Upper lobe of left lung (tissue), 6 donors: ENCODE results near the gene C2orf42. TPM values are rescaled to one million over a fixed set of nuclear protein-coding genes. Genes with fewer than 3 reads are reported as not detected.
A peak's percentile ranks its signal among the peaks of the same experiment; 100 is the strongest.

ENCODE experiments used
- ATAC-seq, 2 donors: fragments of 200-7000 bp; cut with Tn5 transposase; one replicate each; pipeline ENCODE4 v1.9.1; 2022; ENCODE audit warnings: mild to moderate bottlenecking in 2 of 2, moderate library complexity in 2 of 2; ENCODE audit not compliant: low FRiP score in 2 of 2
- DNase-seq, 2 donors: peaks; one replicate each; pipeline ENCODE4 v3.0.0-alpha.2; 2019 to 2020
- H3K27ac ChIP-seq, 4 donors: fragments of 200-600 bp; sonication (generic); one replicate each; pipeline ENCODE4 v1.5.1; 2016 to 2019
- H3K27me3 ChIP-seq, 4 donors: fragments of 200-600 bp; sonication (generic); one replicate each; pipeline ENCODE4 v1.5.1; 2017 to 2019
- H3K36me3 ChIP-seq, 4 donors: fragments of 200-600 bp; sonication (generic); one replicate each; pipeline ENCODE4 v1.5.1; 2016 to 2019
- H3K4me1 ChIP-seq, 4 donors: fragments of 200-600 bp; sonication (generic); one replicate each; pipeline ENCODE4 v1.5.1; 2018 to 2019
- H3K4me3 ChIP-seq, 4 donors: fragments of 200-600 bp; sonication (generic); one replicate each; pipeline ENCODE4 v1.5.1; 2017 to 2019; ENCODE audit warnings: mild to moderate bottlenecking in 2 of 4, moderate library complexity in 1 of 4
- H3K9me3 ChIP-seq, 4 donors: fragments of 200-600 bp; sonication (generic); one replicate each; pipeline ENCODE4 v1.5.1; 2018 to 2019
- CTCF ChIP-seq, 6 experiments: fragments of 450-650 bp in 4 of 6; fragments of 200-600 bp in 2 of 6; sonication (generic) in 2 of 6; IDR thresholded peaks; one replicate each; pipeline ENCODE4 v1.5.1; 2016 to 2019; ENCODE audit warnings: antibody characterized with exemption in 6 of 6
- EP300 ChIP-seq, 4 donors: sonication (generic); formaldehyde crosslinking; IDR thresholded peaks; one replicate each; pipeline ENCODE4 v1.5.1; 2017; ENCODE audit warnings: antibody characterized with exemption in 4 of 4, control low read depth in 2 of 4
- POLR2A ChIP-seq, 4 donors: fragments of 450-650 bp; IDR thresholded peaks; one replicate each; pipeline ENCODE4 v1.5.1; 2016 to 2017; ENCODE audit warnings: antibody characterized with exemption in 4 of 4, mild to moderate bottlenecking in 2 of 4
- POLR2AphosphoS5 ChIP-seq, 2 donors: sonication (generic); formaldehyde crosslinking; IDR thresholded peaks; one replicate each; pipeline ENCODE4 v1.5.1; 2017; ENCODE audit warnings: antibody characterized with exemption in 2 of 2
- WGBS, 2 donors: methylation state at CpG; one replicate each; pipeline ENCODE4 v1.1.5; 2017 to 2018; 5-methylcytosine and 5-hydroxymethylcytosine counted together
- total RNA-seq, 6 donors: library from RNA; depleted of rRNA in 4 of 6; stranded (reverse); fragments of >200 nt in 4 of 6; gene quantifications; one replicate each; pipeline versions ENCODE4 v1.1.0 to v1.2.1, GENCODE V29; 2016 to 2021
- donor health status: DM: no; HTN: no; CAD: no; lungs with moderate emphysema.
- donor health status: DM: no; HTN: yes; CAD: no; lungs with severe emphysema.

Gene C2orf42
- total RNA-seq, 6 donors from 2014 or later: 7.8 to 15.0 (median 12.4) TPM

DNA sequence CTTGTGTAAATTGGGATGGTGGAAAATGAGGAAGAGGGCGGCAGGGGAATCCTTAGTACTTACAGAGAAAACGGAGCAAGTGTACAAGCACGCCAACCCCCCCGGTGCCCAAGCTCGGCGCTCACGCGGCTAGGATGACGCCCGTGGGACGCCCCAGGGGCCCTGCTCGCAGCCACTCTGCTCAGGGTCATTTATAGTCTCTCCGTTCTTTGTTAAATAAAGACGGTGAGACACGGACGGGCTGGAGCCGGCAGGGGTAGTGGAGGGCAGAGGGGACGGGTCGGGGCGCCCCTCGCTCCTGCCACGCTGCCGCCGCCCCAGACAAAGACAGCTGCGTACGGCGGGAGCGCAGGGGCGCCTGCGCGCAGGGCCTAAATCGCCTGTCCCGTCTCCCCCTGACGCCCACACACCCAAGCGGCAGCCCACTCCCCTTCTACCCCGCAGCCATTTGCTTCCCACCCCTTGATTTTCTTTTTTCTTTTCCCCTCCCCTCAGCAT, 65.8 kb downstream of the C2orf42 start:
- Histone ChIP-seq H3K27ac (peak overlapping the region; percentile 91 to 99 (median 98)), H3K4me3 (peak overlapping the region; percentile 39 to 55 (median 48)), H3K27me3 (no peaks in the 10 kb centered on the region), H3K36me3 (no peaks in the 10 kb centered on the region), H3K9me3 (no peaks in the 10 kb centered on the region), H3K4me1 (peaks cover 19 to 32% (median 24%) of the 10 kb centered on the region in 4 donors)
- ATAC-seq (peak; percentile 74 to 84), DNase-seq (peak; percentile 66 to 92)
- TF ChIP-seq POLR2AphosphoS5 (IDR thresholded peaks at IDR 0.05) (peak in 1 of 2 donors; percentile 48), CTCF (IDR thresholded peaks at IDR 0.05) (peak in 1 of 6 experiments; percentile 18), EP300 (IDR thresholded peaks at IDR 0.05) (no peak), POLR2A (IDR thresholded peaks at IDR 0.05) (peak in 3 of 4 donors; percentile 26 to 69 (median 69))
- WGBS, 2 donors: 0 to 1% methylated on average over 31 to 36 of the region's 36 CpGs

DNA sequence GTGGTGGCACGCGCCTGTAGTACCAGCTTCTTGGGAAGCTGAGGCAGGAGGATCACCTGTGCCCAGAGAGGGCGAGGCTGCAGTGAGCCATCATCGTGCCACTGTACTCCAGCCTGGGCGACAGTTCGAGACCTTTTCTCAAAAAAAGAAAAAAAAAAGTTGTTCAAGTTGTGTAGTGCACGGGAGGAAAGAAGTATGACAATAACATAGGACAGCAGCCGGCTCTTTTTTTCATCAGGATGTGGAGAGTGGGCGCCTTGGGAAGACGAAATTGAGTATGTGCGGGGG, 67.0 kb downstream of the C2orf42 start:
- Histone ChIP-seq H3K36me3 (no peaks in the 10 kb centered on the region), H3K4me1 (peaks cover 19 to 36% (median 26%) of the 10 kb centered on the region in 4 donors), H3K27ac (peak overlapping the region; percentile 91 to 99 (median 98)), H3K9me3 (no peaks in the 10 kb centered on the region), H3K4me3 (peak overlapping the region in 3 of 4 donors; percentile 47 to 55 (median 50)), H3K27me3 (no peaks in the 10 kb centered on the region)
- ATAC-seq: no peak
- no peak for DNase-seq
- TF ChIP-seq POLR2A (IDR thresholded peaks at IDR 0.05): no peak
- no peak for TF ChIP-seq CTCF (IDR thresholded peaks at IDR 0.05)
- TF ChIP-seq EP300 (IDR thresholded peaks at IDR 0.05): no peak
- TF ChIP-seq POLR2AphosphoS5 (IDR thresholded peaks at IDR 0.05): no peak
- WGBS, 2 donors: 21 to 23% methylated on average over 11 of the region's 11 CpGs

GRCh38 chr2:70123051-70123828, 67.6 kb downstream of the C2orf42 start:
- WGBS, 2 donors: 72 to 77% methylated on average over 20 of the region's 20 CpGs
- peak; percentile 35 to 78 for ATAC-seq

DNA sequence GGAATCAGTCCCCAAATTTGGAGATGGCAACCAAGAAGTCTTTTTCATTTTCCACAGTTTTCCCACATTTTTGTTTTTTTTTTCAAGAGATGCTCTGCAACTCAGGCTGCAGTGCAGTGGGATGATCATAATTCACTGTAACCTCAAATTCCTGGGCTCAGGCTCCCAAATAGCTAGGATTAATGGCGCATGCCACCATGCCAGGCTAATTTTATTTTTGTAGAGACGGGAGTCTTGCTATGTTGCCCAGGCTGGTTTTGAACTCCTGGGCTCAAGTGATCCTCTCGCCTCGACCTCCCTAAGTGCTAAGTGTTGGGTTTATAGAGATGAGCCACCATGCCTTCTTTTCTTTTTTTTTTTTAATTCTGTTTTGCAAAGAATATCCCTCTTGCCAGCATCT, 68.3 kb downstream of the C2orf42 start:
- Histone ChIP-seq H3K27me3 (no peaks in the 10 kb centered on the region), H3K36me3 (no peaks in the 10 kb centered on the region), H3K27ac (peak overlapping the region in 2 of 4 donors; percentile 98 to 99), H3K4me1 (peaks cover 17 to 42% (median 23%) of the 10 kb centered on the region in 4 donors), H3K4me3 (no peak overlapping the region), H3K9me3 (no peaks in the 10 kb centered on the region)
- DNase-seq (no peak), ATAC-seq (no peak)
- no peak for TF ChIP-seq POLR2AphosphoS5 (IDR thresholded peaks at IDR 0.05)
- no peak for TF ChIP-seq EP300 (IDR thresholded peaks at IDR 0.05)
- TF ChIP-seq POLR2A (IDR thresholded peaks at IDR 0.05): no peak
- TF ChIP-seq CTCF (IDR thresholded peaks at IDR 0.05): no peak
- WGBS, 2 donors: 93 to 96% methylated on average over 4 of the region's 4 CpGs

More at GRCh38 chr2:70123051-70123828, 67.6 kb downstream of the C2orf42 start:
- Histone ChIP-seq H3K27me3 (no peaks in the 10 kb centered on the region), H3K4me1 (peaks cover 19 to 39% (median 26%) of the 10 kb centered on the region in 4 donors), H3K9me3 (no peaks in the 10 kb centered on the region), H3K36me3 (no peaks in the 10 kb centered on the region), H3K27ac (peak overlapping the region; percentile 91 to 99 (median 98)), H3K4me3 (peak overlapping the region in 3 of 4 donors; percentile 47 to 55 (median 50))
- peak in 1 of 4 donors; percentile 25 for TF ChIP-seq POLR2A (IDR thresholded peaks at IDR 0.05)
- no peak for TF ChIP-seq CTCF (IDR thresholded peaks at IDR 0.05)
- peak in 1 of 2 donors; percentile 4 for TF ChIP-seq POLR2AphosphoS5 (IDR thresholded peaks at IDR 0.05)
- DNase-seq: no peak
